GM12878 (cell line): ENCODE results near the gene TBCA. TPM values are rescaled to one million over a fixed set of nuclear protein-coding genes. Genes with fewer than 3 reads are reported as not detected.
A peak's percentile ranks its signal among the peaks of the same experiment; 100 is the strongest.

ENCODE experiments used
- ATF3 ChIP-seq: IDR thresholded peaks from 2 replicates; pipeline ENCODE4 v1.6.1; 2011; ENCODE audit warnings: low read depth, mild to moderate bottlenecking, low read length, moderate library complexity, borderline replicate concordance; ENCODE audit errors: extremely low read depth
- BCL3 ChIP-seq: IDR thresholded peaks from 2 replicates; pipeline ENCODE4 v1.6.1; 2011; ENCODE audit warnings: borderline replicate concordance, low read depth, mild to moderate bottlenecking, moderate library complexity, low read length; ENCODE audit not compliant: insufficient read depth, poor library complexity, severe bottlenecking
- BHLHE40 ChIP-seq, 2 experiments: fragments of 450-650 bp in 1 of 2; IDR thresholded peaks; 2 replicates each; pipeline ENCODE4 v1.6.1; 2011 to 2017; ENCODE audit warnings: low read depth in 2 of 2, borderline replicate concordance in 1 of 2, improper control_type of control experiment in 1 of 2, low read length in 1 of 2, mild to moderate bottlenecking in 1 of 2
- IKZF2 ChIP-seq, 2 experiments: fragments of 450-650 bp; IDR thresholded peaks; 2 replicates each; pipeline ENCODE4 v1.6.1; 2017; ENCODE audit warnings: mild to moderate bottlenecking in 2 of 2, moderate library complexity in 2 of 2
- LARP7 ChIP-seq: fragments of 450-650 bp; IDR thresholded peaks from 2 replicates; pipeline ENCODE4 v1.6.1; 2017; ENCODE audit warnings: mild to moderate bottlenecking
- RAD21 ChIP-seq: IDR thresholded peaks from 2 replicates; pipeline ENCODE4 v1.6.1; 2011; ENCODE audit warnings: mild to moderate bottlenecking, low read depth, low read length, moderate library complexity; ENCODE audit not compliant: insufficient read depth
- RFX5 ChIP-seq: IDR thresholded peaks from 2 replicates; pipeline ENCODE4 v1.6.1; 2011; ENCODE audit warnings: low read depth, low read length, improper control_type of control experiment
- SMC3 ChIP-seq: IDR thresholded peaks from 2 replicates; pipeline ENCODE4 v1.6.1; 2011; ENCODE audit warnings: low read length, improper control_type of control experiment, borderline replicate concordance
- YY1 ChIP-seq: IDR thresholded peaks from 2 replicates; pipeline ENCODE4 v1.6.1; 2011; ENCODE audit warnings: low read depth, mild to moderate bottlenecking, low read length
- polyA plus RNA-seq, 11 experiments: library from polyadenylated mRNA; depleted of rRNA in 4 of 11; unstranded in 6 of 11; stranded (reverse) in 5 of 11; fragments of >200 nt; fragmentation: Nextera tagmentation in 4 of 11; fragmentation: Illumina TruSeq in 1 of 11; extraction: Ambion mirVana in 4 of 11; extraction: Trizol in 1 of 11; gene quantifications; 1 replicate in 1 of 11; 2 replicates in 10 of 11; pipeline versions ENCODE4 v1.2.1 to v1.2.3, GENCODE V29; 2011 to 2016; ENCODE audit warnings: inconsistent platforms in 2 of 11, missing spikeins in 2 of 11, low read depth in 1 of 11
- total RNA-seq, 4 experiments: library from RNA; depleted of rRNA in 3 of 4; stranded (reverse); fragments of >200 nt in 3 of 4; fragmentation: Illumina TruSeq in 1 of 4; extraction: Trizol in 1 of 4; gene quantifications; 2 replicates each; pipeline versions ENCODE4 v1.2.1 to v1.2.3, GENCODE V29; 2013 to 2021
- TF ChIP-seq, protein P1 (sequence below): fragments of 450-650 bp; IDR thresholded peaks from 2 replicates; pipeline ENCODE4 v1.6.1; 2016; ENCODE audit warnings: mild to moderate bottlenecking

The TBCA gene
- total and polyA plus RNA-seq, 10 of the 15 experiments (the other 5 are each of a cell fraction or from before 2014, with no cell fraction given), result 86.3 to 647 (median 294) TPM

DNA sequence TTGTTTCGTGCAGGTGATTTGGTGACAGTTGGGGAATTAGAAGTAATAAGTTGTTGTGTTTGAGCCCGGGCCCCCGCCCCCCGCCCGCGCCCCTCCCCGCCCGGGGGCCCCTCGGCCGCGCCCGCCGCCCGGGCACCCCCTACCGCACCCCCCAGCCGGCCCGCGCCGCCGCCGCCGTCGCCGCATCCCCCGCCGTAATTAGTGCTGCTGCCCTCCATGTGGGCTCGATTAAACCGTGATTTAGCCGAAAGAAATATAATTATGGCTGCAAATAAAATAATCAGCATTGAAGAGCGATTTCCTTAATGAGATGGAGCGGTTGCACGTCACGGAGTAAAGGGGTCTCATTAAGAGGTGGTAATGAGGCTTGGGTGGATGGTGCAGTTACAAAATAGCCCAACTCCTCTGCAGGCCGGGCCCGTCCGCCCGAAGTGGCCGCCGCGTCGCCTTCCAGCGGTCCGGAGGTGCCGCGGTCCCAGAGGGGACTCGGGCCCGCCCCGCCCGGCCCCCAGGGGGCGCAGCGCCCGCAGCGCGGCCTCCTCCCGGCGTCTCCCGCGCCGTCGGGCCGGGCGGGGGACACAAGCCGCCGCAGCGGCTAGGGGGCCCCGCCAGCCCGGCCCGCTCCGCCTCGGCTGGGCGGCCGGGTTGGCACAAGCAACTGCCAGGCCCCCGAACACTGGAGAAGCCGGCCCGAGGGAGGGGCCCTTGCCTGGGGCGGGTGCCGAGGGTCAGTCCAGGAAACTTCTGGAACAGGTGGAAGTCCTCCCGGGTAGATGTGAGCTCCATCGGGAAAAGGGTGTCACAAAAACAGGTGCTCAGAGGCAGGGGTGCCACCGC is 130.8 kb downstream of the TBCA start (continued):
- TF ChIP-seq SMC3, result peak; percentile 55
- TF ChIP-seq, protein P1, sequence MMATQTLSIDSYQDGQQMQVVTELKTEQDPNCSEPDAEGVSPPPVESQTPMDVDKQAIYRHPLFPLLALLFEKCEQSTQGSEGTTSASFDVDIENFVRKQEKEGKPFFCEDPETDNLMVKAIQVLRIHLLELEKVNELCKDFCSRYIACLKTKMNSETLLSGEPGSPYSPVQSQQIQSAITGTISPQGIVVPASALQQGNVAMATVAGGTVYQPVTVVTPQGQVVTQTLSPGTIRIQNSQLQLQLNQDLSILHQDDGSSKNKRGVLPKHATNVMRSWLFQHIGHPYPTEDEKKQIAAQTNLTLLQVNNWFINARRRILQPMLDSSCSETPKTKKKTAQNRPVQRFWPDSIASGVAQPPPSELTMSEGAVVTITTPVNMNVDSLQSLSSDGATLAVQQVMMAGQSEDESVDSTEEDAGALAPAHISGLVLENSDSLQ, result no peak
- TF ChIP-seq IKZF2 (IDR thresholded peaks at IDR 0.05), result no peak
- peak; percentile 76 for TF ChIP-seq LARP7
- TF ChIP-seq RFX5, result no peak
- no peak for TF ChIP-seq BCL3
- TF ChIP-seq RAD21, result peak; percentile 67
- peak; percentile 50; the same call in 1 of the 2 replicates for TF ChIP-seq YY1
- TF ChIP-seq ATF3, result no peak
- peak; percentile 10 to 15; a peak in 1 of 4 replicates for TF ChIP-seq BHLHE40 (IDR thresholded peaks at IDR 0.05; ENCODE audit: borderline replicate concordance in 1 of 2, low read depth in 2 of 2, low read length in 1 of 2)
